GM18858 (cell line): ENCODE data around the gene NXPH1.
A peak's percentile ranks its signal among the peaks of the same experiment; 100 is the strongest.

Experiments used
- ATAC-seq: cut with Tn5 transposase; IDR thresholded peaks from one replicate; pipeline ENCODE4 v1.9.1; 2021; ENCODE audit not compliant: unreplicated experiment

The NXPH1 gene

DNA sequence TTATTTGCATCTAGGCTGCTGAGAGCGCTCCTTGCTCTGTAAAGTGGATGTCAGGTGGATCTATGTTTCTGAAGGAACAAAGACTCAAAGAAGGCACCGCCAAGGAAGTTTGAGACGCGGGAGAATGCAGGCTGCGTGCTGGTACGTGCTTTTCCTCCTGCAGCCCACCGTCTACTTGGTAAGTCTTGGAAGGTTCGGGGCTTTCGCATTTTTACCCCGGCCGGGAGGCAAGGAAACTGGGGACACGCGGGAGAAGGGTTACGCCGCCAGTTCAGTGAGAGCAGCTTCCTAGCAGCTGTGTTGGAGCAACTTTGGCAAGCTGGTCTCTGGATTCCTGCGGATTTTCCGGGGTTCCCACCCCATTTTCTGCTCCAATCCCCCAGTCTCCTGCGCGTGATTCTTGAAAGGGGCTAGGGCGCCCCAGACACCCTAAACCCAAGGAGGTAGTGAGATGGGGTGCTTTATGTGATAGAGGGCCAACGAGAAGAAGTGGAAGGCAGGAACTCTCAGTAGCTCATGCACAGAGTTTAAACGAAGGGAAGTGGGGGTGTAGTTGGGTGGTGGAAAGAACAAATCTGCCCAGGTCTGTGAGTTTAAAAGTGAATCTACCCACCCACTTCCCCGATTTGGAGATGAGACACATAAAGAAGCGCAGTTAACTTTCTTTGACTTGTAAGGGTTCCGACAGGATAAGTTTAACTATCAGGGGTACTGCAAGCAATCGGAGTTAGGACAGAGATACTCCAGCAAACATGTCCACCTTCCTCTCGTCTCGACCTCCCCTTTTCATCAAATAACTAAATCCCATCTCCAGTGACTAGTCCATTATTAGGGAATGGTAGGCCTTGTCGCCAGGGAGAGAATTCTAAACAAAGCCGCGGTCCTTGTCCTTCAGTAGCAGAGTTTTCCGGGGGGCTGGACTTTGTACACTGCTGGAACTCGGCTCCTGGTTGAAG, 2.5 kb downstream of the NXPH1 start:
- no peak for ATAC-seq

DNA sequence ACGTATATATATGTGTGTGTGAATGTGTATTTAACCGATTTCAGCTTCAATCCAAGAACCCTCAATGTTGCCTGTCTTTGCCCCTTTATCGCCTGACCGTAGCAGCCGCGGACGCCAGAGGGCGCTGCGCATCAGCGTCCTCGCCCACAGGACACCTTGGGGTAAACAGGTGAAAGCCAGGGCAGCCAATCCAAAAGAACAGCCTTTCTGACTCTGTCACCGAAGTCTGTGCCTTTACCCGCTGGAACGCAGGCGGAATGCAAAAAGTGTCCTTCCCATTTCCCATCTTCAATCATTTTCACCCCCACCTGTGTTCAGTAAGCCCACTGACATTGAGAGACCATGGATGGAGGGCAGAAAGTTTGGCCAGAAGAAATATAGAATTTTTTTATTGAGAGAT, 3.6 kb downstream of the NXPH1 start:
- peak; percentile 63 for ATAC-seq

DNA sequence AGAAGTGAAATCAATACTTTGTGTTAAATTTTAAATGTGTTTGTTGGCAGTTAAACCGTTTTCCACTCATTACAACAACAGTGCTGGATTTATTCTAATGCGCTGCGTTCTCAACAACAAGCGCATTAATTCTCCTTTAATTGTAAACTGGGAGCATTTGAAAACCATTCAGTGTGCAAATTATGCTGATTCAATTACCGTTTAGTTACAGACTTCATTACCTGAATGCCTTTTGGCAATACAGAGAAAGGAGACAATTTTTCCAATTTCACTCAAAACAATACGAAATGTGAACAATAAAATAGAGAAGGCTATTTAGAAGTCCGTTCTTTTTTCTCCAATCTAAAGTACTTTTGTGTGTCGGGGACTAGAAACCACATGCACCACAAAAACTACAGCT, 4.2 kb downstream of the NXPH1 start:
- no peak for ATAC-seq

GRCh38 chr7:8440670-8441069, 7.3 kb downstream of the NXPH1 start:
- ATAC-seq: no peak

GRCh38 chr7:8441106-8441965, 7.9 kb downstream of the NXPH1 start:
- no peak for ATAC-seq

DNA sequence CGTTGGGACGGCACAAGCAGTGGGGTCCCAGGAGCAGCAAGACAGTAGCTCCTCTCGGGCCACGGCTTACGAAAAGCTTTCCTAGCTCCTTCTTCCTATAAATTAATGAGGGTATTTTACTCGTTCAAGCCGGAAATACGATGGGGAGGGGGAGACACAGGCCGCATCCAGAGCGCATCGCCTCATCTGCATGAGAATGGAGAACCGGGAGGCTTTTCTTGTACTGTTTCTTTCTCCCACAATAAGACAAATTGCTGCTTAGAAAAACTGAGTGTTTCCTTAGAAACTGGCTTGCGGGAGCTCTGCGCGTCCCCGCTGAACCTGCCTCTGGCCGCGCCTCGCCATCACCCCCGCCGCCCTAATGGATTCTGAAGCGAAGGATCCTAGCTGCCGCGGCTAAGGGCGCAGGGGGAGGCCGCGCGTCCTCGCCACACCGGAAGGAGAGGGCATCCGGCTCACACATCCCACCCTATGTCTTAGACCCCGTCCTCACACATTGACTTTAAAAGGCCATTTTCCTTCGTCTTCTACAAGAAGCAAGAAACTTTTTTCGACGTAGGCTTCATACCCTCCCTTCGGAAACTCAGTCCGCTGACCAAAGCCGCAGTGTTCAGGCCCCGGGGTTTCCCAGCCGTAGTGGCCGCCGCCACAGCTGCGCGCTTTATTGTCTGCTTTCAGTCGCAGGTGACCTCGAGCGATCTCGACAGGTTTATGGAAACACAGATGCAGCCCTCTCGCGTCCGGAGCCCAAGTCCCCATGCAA, 8.8 kb downstream of the NXPH1 start:
- ATAC-seq: no peak

DNA sequence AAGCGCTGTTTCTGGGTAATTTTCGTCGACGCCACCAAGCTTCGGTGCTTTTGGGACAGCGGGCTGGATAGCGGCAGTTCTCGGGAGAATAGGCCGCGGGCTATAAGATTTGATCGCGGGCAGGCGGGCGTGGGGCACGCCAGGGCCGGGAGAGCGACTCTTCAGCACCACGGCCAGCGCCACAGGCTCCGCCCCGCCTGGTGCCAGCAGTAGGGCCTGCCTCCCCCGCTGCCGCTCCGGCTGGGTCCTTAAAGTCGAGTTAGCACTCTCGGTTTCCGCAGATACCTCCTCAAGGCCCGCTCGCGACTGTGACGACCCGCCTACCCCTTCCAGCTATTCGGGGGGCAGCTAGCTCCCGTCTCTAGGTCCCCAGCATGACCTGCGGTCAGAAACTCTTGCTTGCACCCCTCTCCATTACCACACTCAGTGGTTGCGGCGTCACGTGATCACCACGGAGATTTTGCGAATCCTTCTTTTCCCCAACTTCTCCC, 9.4 kb downstream of the NXPH1 start:
- no peak for ATAC-seq

- no peak for ATAC-seq
Measured at GRCh38 chr7:8443576-8444467, 10.4 kb downstream of the NXPH1 start.

GRCh38 chr7:8444468-8444769, 11.0 kb downstream of the NXPH1 start:
- no peak for ATAC-seq

DNA sequence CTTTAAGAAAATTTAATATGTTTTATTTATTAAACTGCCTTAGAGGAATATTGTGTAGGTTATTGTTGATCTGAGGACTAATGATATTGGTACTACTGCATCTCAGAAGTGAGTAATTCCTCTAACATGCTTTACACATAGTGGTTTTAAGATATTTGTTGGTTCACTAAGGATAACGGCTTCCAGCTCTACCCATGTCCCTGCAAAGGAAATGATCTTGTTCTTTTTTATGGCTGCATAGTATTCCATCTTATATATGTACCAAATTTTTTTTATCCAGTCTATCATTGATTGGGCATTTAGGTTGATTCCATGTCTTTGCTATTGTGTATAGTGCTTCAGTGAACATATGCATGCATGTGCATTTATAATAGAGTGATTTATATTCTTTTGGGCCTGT, 20.1 kb downstream of the NXPH1 start:
- no peak for ATAC-seq

- ATAC-seq: no peak
Measured at GRCh38 chr7:8455426-8455825, 22.0 kb downstream of the NXPH1 start.

- no peak for ATAC-seq
Measured at GRCh38 chr7:8462309-8462708, 28.9 kb downstream of the NXPH1 start.

- ATAC-seq: no peak
Measured at GRCh38 chr7:8465338-8465737, 31.9 kb downstream of the NXPH1 start.

DNA sequence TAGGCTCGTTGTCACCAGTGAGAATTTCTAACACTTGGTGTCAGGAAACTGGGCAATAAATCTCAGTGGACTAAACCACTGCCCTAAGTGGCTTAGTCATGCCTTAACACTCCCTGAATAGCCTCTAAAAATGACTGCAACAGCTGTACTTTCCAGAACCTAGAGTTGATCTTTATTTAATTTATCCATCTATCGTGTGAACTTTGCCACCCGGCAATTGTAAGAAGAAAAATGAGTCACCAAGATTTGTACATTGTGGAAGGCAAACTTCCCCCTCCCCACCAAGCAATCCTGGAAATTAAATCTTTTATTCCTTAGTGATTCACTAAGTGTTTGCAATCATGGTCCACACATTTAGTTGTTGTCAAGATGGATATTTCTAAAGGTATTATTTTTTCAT, 47.1 kb downstream of the NXPH1 start:
- no peak for ATAC-seq

DNA sequence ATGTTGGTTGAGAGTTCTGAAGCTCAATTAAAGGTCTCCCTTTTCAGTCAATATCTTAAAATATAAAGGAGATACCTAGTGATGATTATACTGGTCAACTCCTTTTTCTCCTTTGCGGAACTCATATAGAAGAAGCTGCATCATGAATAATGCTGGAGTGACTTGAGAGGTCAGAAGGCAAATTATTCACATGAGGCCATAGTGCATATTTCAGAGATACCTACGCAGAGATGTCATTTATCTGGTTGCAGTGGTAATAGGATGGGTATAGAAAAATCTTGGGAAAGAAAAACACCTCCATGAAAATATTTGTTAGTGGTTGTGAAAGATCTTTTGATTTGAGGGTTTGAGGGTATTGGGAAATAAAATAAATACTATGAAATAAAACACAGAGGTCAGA, 47.7 kb downstream of the NXPH1 start:
- ATAC-seq: no peak

DNA sequence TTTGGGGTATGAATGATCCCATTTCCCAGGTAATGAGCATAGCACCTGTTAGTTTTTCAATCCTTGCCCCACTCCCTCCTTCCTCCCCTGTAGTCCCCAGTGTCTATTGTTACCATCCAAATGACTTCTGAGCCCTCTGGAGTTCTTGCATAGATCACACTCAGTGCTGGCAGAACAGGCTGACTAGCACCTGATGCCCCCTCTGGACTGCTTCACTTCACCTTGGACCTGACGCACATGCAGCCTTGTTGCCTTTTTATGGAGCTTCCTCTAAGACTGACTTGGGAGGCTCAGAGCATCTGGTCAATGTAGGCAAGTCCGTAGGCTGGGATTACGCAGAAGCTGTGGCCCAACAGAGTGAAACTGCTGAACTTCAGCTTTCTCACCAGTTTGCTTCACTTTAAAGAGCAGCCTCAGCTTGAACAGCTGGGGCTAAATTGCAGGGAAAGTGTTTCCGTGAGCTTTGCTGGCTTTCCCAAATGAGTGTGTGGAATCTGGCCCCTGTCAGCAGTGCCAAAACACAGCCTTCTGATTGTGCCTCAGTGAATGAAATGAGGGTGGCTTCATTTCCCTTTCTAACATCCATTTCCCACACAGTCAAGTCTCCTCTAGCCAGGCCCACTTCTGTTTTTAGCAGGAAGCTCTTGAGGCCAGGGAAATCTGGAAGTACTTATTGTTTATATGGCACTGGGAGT, 48.5 kb downstream of the NXPH1 start:
- ATAC-seq: no peak

DNA sequence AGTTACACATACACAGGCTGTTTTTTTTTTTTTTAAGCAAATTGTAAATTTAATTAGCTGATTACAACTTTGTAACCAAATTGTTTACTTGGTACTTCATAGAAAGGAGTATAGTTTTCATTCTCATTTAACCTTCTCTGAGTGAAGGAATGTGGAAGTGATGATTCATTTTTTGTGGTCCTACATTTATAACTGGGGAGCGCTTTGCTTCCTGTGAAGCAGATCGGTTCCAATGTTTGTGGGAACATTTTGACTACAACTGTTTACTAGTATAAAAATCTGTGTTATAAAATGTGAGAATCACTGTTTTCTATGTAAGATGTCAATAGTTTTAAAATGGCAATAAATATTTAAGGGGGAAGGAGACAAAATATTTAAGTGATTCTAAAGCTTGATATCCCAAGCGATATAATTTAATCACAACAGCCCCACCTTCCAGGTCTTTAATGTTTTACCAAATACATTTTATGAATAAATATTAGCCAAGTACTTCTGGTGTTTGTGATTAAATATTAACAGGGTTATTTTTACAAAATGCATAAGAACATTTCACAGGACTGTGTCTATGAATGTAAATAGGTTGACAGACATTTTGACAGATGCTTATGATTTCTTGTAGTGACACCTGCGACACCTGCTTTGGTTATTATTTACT, 57.1 kb downstream of the NXPH1 start:
- ATAC-seq: no peak

DNA sequence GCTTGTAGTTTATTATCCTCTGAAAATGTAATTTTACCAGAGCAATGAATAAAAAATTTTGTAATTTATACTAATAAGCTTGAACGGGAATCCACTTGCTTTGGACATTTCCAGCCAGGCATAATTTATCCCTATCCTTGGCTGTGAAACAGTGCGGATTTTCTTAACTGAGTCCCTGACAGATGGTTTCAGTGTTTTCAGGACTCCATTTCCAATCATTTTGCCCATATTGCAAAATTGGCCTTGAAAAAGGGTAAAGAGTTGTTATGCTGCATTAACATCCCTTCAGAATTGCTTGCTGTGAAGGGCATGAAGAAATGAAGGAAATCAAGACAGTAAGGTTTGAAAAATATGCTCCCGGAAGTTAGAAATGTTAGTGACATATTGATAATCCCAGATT, 57.7 kb downstream of the NXPH1 start:
- ATAC-seq: no peak
